GM18870 (cell line): Measurements from ENCODE around the gene ABCB11.
"Not testable (repeated sequence)": the region's sequence is repeated elsewhere in the genome, so short reads cannot be mapped to it uniquely, and the experiment has no call there.

Experiments used
- ATAC-seq: cut with Tn5 transposase; IDR thresholded peaks from one replicate; pipeline ENCODE4 v1.9.1; 2021; ENCODE audit warnings: moderate library complexity; ENCODE audit not compliant: unreplicated experiment

The ABCB11 gene

GRCh38 chr2:168939918-168940317, 91.2 kb downstream of the ABCB11 start:
- peak; percentile 88 for ATAC-seq

- ATAC-seq: no peak
Measured at GRCh38 chr2:168939061-168939460, 92.1 kb downstream of the ABCB11 start.

DNA sequence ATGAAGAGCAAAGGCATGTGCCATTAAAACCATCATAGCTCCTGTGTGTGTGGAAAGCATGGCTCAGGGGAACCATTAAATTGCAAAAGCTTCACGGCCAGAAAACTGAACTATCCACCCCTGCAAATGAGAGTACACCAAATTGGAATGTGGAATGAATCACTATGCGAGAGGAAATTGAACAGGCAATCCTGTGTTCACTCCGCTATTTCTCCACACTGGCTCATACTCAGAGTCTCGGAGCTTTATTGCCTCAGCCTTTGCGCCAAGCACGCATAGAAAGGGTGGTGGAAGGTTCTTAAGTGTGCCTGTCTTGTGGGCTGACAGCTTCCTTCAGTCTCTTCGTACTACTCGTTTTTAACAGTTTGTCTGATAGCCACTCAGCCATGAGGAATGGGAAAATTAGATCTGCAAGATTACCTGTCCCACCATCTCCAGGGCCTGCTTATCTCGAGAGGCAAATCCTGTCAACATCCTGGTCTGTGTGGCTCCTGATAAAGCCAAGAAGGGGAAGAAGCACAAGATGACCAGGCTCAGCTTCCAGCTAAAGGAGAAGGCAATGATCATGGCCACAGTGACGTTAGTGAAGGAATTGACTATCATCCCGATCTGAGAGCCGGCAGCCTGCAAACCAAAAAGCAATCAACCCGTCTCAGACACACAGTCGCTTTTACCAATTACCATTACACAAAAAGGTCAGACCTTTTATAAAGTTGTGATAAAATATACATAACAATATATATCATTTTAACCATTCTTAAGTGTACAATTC, 95.1 kb downstream of the ABCB11 start:
- ATAC-seq: no peak

DNA sequence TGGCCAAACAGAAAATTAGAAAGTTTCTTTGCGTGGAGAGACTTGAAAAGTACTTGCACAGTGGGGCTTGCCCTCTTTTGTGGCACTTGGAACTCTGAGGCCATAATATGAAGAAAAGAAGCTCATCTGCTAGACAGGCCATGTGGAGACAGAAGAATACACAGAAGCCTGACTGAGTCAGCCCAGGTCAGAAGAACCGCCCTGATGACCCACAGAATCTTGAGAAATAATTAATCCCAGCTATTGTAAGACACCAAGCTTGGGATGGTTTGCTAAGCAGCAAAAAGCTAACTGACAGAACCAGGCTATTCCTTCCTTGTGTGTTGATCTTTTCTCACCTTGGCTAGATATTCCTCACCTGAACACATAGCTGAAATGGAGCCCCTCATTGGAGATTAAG, 96.3 kb downstream of the ABCB11 start:
- no peak for ATAC-seq

DNA sequence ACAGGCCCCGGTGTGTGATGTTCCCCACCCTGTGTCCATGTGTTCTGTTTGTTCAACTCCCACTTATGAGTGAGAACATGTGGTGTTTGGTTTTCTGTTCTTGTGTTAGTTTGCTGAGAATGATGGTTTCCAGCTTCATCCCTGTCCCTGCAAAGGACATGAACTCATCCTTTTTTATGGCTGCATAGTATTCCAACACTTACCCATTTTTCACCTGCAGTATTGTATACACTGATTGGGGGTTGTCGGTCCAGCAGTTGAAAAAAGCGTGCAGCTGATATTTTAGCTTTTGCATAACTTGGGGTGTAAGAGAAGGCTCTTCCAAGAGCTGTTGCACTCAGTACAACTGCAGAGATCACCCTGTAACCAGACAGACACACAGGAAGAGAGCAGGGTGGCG, 99.0 kb downstream of the ABCB11 start:
- not testable (repeated sequence) for ATAC-seq

- no peak for ATAC-seq
Measured at GRCh38 chr2:168930242-168930641, 100.9 kb downstream of the ABCB11 start.

- ATAC-seq: no peak
Measured at GRCh38 chr2:168929031-168929430, 102.1 kb downstream of the ABCB11 start.

GRCh38 chr2:168928113-168928831, 102.9 kb downstream of the ABCB11 start:
- no peak for ATAC-seq

DNA sequence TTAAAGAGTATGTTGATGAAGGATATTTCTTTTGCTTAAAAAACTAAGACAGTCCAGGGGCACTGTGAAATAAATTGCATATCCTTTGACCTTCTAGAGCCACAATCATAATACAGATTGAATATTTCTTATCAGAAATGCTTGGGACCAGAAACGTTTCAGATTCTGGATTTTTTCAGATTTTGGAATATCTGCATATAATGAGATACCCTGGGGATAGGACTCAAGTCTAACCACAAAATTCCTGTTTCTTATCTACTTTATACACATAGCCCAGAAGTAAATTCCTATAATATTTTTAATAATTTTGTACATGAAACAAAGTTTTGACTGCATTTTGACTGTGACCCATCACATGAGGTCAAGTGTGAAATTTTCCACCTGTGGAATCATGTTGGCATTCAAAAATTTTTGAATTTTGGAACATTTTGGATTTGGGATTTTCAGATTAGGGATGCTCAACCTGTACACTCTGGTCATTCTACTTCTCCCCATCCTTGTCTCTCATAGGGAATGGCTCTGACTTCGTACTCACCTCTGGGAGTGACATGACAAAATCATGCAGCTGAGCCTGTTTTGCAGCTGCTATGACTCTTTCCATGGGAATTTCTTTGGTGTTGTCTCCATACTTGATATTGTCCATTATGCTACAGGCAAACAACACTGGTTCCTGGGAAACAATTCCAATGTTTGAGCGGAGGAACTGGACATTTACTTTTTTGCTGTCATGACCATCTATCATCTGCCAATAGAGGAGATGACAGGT, 104.3 kb downstream of the ABCB11 start:
- no peak for ATAC-seq

- no peak for ATAC-seq
Measured at GRCh38 chr2:168920504-168921157, 110.5 kb downstream of the ABCB11 start.

DNA sequence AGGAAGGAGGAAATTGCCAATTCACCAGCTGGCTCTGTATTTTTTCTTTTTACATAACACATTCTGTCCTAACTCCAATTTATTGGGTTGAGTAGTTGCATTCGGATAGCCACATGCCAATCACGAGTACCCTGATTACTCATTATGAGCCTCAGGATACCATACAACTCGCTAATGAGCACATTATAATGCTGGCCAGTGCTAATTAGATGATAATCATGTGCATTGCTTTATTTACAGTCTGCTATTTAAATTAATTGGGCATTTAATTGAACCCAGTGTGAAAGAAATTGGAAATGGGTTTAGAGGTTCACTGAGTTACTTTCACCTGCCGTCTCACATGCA, 114.8 kb downstream of the ABCB11 start:
- ATAC-seq: no peak

GRCh38 chr2:168915441-168916330, 115.4 kb downstream of the ABCB11 start:
- ATAC-seq: no peak

DNA sequence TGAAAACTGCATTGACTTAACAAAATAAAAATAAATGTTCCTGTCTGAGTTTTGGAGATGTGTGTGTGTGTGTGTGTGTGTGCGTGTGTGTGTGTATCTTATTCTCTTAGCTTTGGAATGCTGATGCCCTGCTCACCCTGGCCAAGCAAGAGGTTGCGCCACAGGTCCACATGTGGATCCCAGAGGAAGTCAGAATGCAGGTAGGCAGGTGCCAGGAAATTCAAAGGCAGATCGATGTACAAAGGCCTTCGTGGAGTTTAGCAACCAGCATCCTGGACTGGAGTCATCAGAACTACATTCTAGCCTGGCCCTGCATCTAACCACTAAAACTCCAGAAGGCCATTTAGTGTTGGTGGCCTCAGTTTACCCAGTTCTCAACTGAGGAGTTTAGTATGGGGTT, 117.6 kb downstream of the ABCB11 start:
- ATAC-seq: no peak

- no peak for ATAC-seq
Measured at GRCh38 chr2:168912901-168913369, 118.2 kb downstream of the ABCB11 start.

- no peak for ATAC-seq
Measured at GRCh38 chr2:168912466-168912865, 118.7 kb downstream of the ABCB11 start.

- ATAC-seq: no peak
Measured at GRCh38 chr2:168910330-168910729, 120.8 kb downstream of the ABCB11 start.

DNA sequence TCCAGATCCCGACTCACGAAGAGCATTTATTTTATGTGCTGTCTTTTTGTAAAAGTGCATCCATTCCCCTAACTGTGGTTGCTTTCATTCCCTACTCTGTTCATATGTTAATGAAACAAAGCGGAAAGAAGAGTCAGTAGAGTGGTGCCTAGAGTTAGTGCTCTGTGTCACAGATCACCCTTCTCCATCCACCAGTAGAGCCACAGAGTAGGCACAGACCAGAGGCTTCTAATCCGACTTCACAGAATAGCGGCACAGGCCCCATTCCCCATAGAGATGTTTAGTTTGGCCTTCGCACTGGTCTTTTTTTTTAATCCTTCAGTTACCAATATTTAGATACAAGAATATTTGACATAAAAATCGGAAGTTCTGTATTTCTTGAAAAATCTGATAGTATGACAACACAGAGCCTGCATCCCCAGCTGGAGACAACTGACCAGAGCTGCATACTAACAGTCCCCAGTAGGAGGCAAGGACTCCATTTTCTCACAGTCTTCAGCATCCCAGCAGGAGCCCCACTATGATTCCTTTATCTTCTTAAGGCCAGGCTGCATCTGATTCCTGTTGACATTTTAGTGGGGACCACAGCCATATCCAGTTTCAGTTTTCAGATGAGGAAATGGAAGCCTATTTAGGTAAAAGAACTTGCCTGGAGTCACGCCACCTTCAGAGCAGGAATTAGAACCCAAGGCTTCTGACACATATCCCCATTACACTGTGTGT, 123.0 kb downstream of the ABCB11 start:
- ATAC-seq: no peak

- ATAC-seq: no peak
Measured at GRCh38 chr2:168904358-168904757, 126.8 kb downstream of the ABCB11 start.

DNA sequence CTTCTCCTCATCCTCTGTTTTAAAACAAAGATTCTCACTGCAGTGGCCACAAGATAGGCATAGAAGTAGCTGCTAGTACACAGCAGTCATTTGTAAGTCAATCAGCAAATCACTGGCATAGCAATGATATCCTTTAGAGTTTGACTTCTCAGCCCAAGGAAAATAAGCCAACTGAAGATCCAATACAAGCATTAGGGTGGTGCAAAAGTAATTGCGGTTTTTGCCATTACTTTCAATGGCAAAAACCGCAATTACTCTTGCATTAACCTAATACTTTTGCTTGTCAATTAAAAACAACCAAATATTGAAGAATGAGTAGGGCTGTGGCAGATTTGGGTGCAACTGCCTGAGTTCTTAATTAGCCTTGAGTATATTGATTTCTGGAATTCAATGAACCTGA, 127.2 kb downstream of the ABCB11 start:
- no peak for ATAC-seq

GRCh38 chr2:168901003-168901402, 130.1 kb downstream of the ABCB11 start, which contains the start of gene G6PC2:
Gene G6PC2 (plus strand): TSS chr2:168901291. CDS start chr2:168901332, 41 bp downstream.
- ATAC-seq: no peak
